DND-41 (cell line): ENCODE data around the gene ITGB1BP1.

Experiments used
- ATAC-seq: fragments of 200-7000 bp; cut with Tn5 transposase; 3 replicates; pipeline ENCODE4 v1.9.1; 2021; ENCODE audit warnings: low read depth; ENCODE audit not compliant: insufficient read depth
- DNase-seq: peaks from one replicate; pipeline ENCODE4 v3.0.0-alpha.2; 2020
- H2AFZ ChIP-seq: 2 replicates; pipeline ENCODE4 v1.6.0; 2012; ENCODE audit warnings: low read depth, low read length
- H3K27ac ChIP-seq: 2 replicates; pipeline ENCODE4 v1.5.1; 2012; ENCODE audit warnings: low read length, inconsistent platforms
- H3K27me3 ChIP-seq: fragments of 200-600 bp; sonication (generic); 2 replicates; pipeline ENCODE4 v1.6.0; 2012; ENCODE audit warnings: low read length, mild to moderate bottlenecking, inconsistent platforms; ENCODE audit not compliant: insufficient read depth, poor library complexity
- H3K36me3 ChIP-seq: 2 replicates; pipeline ENCODE4 v1.5.1; 2012; ENCODE audit warnings: low read length, inconsistent platforms; ENCODE audit not compliant: insufficient read depth
- H3K4me1 ChIP-seq: 2 replicates; pipeline ENCODE4 v1.5.1; 2012; ENCODE audit warnings: mild to moderate bottlenecking, low read length; ENCODE audit not compliant: insufficient read depth
- H3K4me2 ChIP-seq: 2 replicates; pipeline ENCODE4 v1.6.0; 2012; ENCODE audit warnings: mild to moderate bottlenecking, moderate library complexity, low read length, inconsistent platforms; ENCODE audit not compliant: insufficient read depth
- H3K4me3 ChIP-seq, 2 experiments: fragments of 200-600 bp in 1 of 2; shearing (Covaris generic) in 1 of 2; 2 replicates each; pipeline ENCODE4 v1.5.1; 2012 to 2016; ENCODE audit warnings: inconsistent platforms in 2 of 2, low read length in 2 of 2, mild to moderate bottlenecking in 2 of 2, low read depth in 1 of 2, moderate library complexity in 1 of 2
- H3K79me2 ChIP-seq: 2 replicates; pipeline ENCODE4 v1.6.0; 2012; ENCODE audit warnings: low read length, inconsistent platforms; ENCODE audit not compliant: insufficient read depth
- H3K9ac ChIP-seq: 2 replicates; pipeline ENCODE4 v1.6.0; 2012; ENCODE audit warnings: low read depth, mild to moderate bottlenecking, inconsistent platforms, low read length, moderate library complexity
- H3K9me3 ChIP-seq: 2 replicates; pipeline ENCODE4 v1.5.1; 2012; ENCODE audit warnings: low read length, moderate library complexity, mild to moderate bottlenecking, inconsistent platforms; ENCODE audit not compliant: insufficient read depth, severe bottlenecking
- H4K20me1 ChIP-seq: 2 replicates; pipeline ENCODE4 v1.6.0; 2012; ENCODE audit warnings: low read length; ENCODE audit not compliant: insufficient read depth
- CTCF ChIP-seq: IDR thresholded peaks from 2 replicates; pipeline ENCODE4 v1.5.1; 2012; ENCODE audit warnings: borderline replicate concordance, low read length, moderate library complexity, mild to moderate bottlenecking; ENCODE audit not compliant: poor library complexity, severe bottlenecking; ENCODE audit errors: extremely low read depth
- EZH2 ChIP-seq: IDR thresholded peaks from 3 replicates; pipeline ENCODE4 v1.6.1; 2012; ENCODE audit warnings: borderline replicate concordance, low read depth, mild to moderate bottlenecking, moderate library complexity, low read length, inconsistent platforms; ENCODE audit not compliant: severe bottlenecking

The ITGB1BP1 gene

GRCh38 chr2:9407363-9407811 is 15.9 kb downstream of the ITGB1BP1 start:
- no peak overlapping the region for H3K27ac ChIP-seq
- TF ChIP-seq CTCF (no peak), EZH2 (no peak)
- no peaks in the 10 kb centered on the region for H3K27me3 ChIP-seq
- no peak for DNase-seq
- no peak overlapping the region for H3K4me2 ChIP-seq
- no peaks in the 10 kb centered on the region for H3K4me1 ChIP-seq
- H3K36me3 ChIP-seq, result peaks cover 60% of the 10 kb centered on the region
- no peak overlapping the region for H2AFZ ChIP-seq
- no peaks in the 10 kb centered on the region for H3K79me2 ChIP-seq
- no peak for ATAC-seq
- H3K9ac ChIP-seq, result no peak overlapping the region
- H3K9me3 ChIP-seq, result no peaks in the 10 kb centered on the region
- H3K4me3 ChIP-seq, result no peak overlapping the region
- H4K20me1 ChIP-seq, result no peaks in the 10 kb centered on the region

- ATAC-seq, result no peak
- H3K36me3 ChIP-seq, result peaks cover 55% of the 10 kb centered on the region
- H3K27ac ChIP-seq, result no peak overlapping the region
- H3K9ac ChIP-seq, result no peak overlapping the region
- H3K4me3 ChIP-seq, result no peak overlapping the region
- DNase-seq, result no peak
- H3K27me3 ChIP-seq, result no peaks in the 10 kb centered on the region
- no peak overlapping the region for H2AFZ ChIP-seq
- no peaks in the 10 kb centered on the region for H3K9me3 ChIP-seq
- no peaks in the 10 kb centered on the region for H4K20me1 ChIP-seq
- no peaks in the 10 kb centered on the region for H3K4me1 ChIP-seq
- TF ChIP-seq CTCF (no peak), EZH2 (no peak)
- H3K4me2 ChIP-seq, result no peak overlapping the region
- no peaks in the 10 kb centered on the region for H3K79me2 ChIP-seq
These were observed 16.6 kb downstream of the ITGB1BP1 start for GRCh38 chr2:9406529-9407362.

- H3K79me2 ChIP-seq, result no peaks in the 10 kb centered on the region
- no peak for DNase-seq
- peaks cover 53% of the 10 kb centered on the region for H3K36me3 ChIP-seq
- no peaks in the 10 kb centered on the region for H3K4me1 ChIP-seq
- no peak for ATAC-seq
- H3K27ac ChIP-seq, result no peak overlapping the region
- H3K27me3 ChIP-seq, result no peaks in the 10 kb centered on the region
- no peak overlapping the region for H2AFZ ChIP-seq
- no peak overlapping the region for H3K9ac ChIP-seq
- no peaks in the 10 kb centered on the region for H4K20me1 ChIP-seq
- H3K4me2 ChIP-seq, result no peak overlapping the region
- H3K9me3 ChIP-seq, result no peaks in the 10 kb centered on the region
- TF ChIP-seq EZH2 (no peak), CTCF (no peak)
- no peak overlapping the region for H3K4me3 ChIP-seq
These were observed 17.7 kb downstream of the ITGB1BP1 start for GRCh38 chr2:9405636-9406035.
